Stimulated activated CD8-positive, alpha-beta memory T cell treated with anti-CD3 and anti-CD28 coated beads, Interleukin-12 subunit alpha, Interleukin-12 subunit beta, amount 100 ng/mL, for 24 hours (primary cell): ENCODE measurements around the gene PSG1.
"Not testable (repeated sequence)": the region's sequence is repeated elsewhere in the genome, so short reads cannot be mapped to it uniquely, and the experiment has no call there.

ENCODE experiments used
- DNase-seq: peaks from one replicate; pipeline ENCODE4 v3.0.0-alpha.2; 2020; ENCODE audit errors: extremely low read depth

The PSG1 gene

GRCh38 chr19:42881279-42881678 is 1.8 kb upstream of the PSG1 start:
- not testable (repeated sequence) for DNase-seq

- DNase-seq: not testable (repeated sequence)
These were observed 1.1 kb upstream of the PSG1 start for GRCh38 chr19:42880621-42881020.

GRCh38 chr19:42876596-42876995 is 2.9 kb downstream of the PSG1 start:
- DNase-seq: not testable (repeated sequence)

GRCh38 chr19:42875881-42876280 is 3.6 kb downstream of the PSG1 start:
- not testable (repeated sequence) for DNase-seq

GRCh38 chr19:42874901-42875813 is 4.4 kb downstream of the PSG1 start:
- not testable (repeated sequence) for DNase-seq

GRCh38 chr19:42874136-42874535 is 5.4 kb downstream of the PSG1 start:
- DNase-seq: not testable (repeated sequence)

- no peak for DNase-seq
These were observed 6.9 kb downstream of the PSG1 start for GRCh38 chr19:42872608-42873007.

GRCh38 chr19:42857544-42857867 is 22.0 kb downstream of the PSG1 start:
- no peak for DNase-seq

GRCh38 chr19:42856866-42857543 is 22.5 kb downstream of the PSG1 start:
- DNase-seq: not testable (repeated sequence)

- not testable (repeated sequence) for DNase-seq
These were observed 24.8 kb downstream of the PSG1 start for GRCh38 chr19:42854745-42855144.

GRCh38 chr19:42853231-42853630 is 26.3 kb downstream of the PSG1 start:
- DNase-seq: not testable (repeated sequence)

GRCh38 chr19:42852821-42853220 is 26.7 kb downstream of the PSG1 start:
- not testable (repeated sequence) for DNase-seq

- not testable (repeated sequence) for DNase-seq
These were observed 27.7 kb downstream of the PSG1 start for GRCh38 chr19:42851718-42852280.

GRCh38 chr19:42850981-42851717 is 28.4 kb downstream of the PSG1 start:
- no peak for DNase-seq

GRCh38 chr19:42846597-42846996 is 32.9 kb downstream of the PSG1 start:
- no peak for DNase-seq

GRCh38 chr19:42843631-42844030 is 35.9 kb downstream of the PSG1 start:
- DNase-seq: not testable (repeated sequence)

- not testable (repeated sequence) for DNase-seq
These were observed 46.6 kb downstream of the PSG1 start for GRCh38 chr19:42832746-42833442.

GRCh38 chr19:42832023-42832680 is 47.4 kb downstream of the PSG1 start:
- DNase-seq: not testable (repeated sequence)

GRCh38 chr19:42831221-42832019 is 48.1 kb downstream of the PSG1 start:
- no peak for DNase-seq
